Neuronal stem cell (in vitro differentiated cells): ENCODE data around the gene LIN7B.

Source experiments
- DNase-seq: peaks from one replicate; pipeline ENCODE4 v3.0.0-alpha.2; 2013; ENCODE audit warnings: low spot score
- H2AFZ ChIP-seq: one replicate; pipeline ENCODE4 v1.6.1; 2013; ENCODE audit warnings: mild to moderate bottlenecking, low read length, inconsistent platforms
- H2AK5ac ChIP-seq: 2 replicates; pipeline ENCODE4 v1.6.1; 2013; ENCODE audit warnings: low read depth, mild to moderate bottlenecking, inconsistent platforms, low read length, moderate library complexity, mixed read lengths
- H2BK120ac ChIP-seq: 2 replicates; pipeline ENCODE4 v1.6.1; 2013; ENCODE audit warnings: low read depth, mild to moderate bottlenecking, inconsistent platforms, low read length, moderate library complexity, mixed read lengths
- H2BK12ac ChIP-seq: one replicate; pipeline ENCODE4 v1.6.1; 2013; ENCODE audit warnings: low read length, inconsistent platforms
- H2BK15ac ChIP-seq: 2 replicates; pipeline ENCODE4 v1.6.1; 2013; ENCODE audit warnings: mild to moderate bottlenecking, low read length, inconsistent platforms, mixed read lengths
- H2BK5ac ChIP-seq: one replicate; pipeline ENCODE4 v1.6.1; 2013; ENCODE audit warnings: inconsistent platforms, mild to moderate bottlenecking, low read length, moderate library complexity
- H3K14ac ChIP-seq: one replicate; pipeline ENCODE4 v1.6.1; 2013; ENCODE audit warnings: low read length, inconsistent platforms
- H3K18ac ChIP-seq: 2 replicates; pipeline ENCODE4 v1.6.1; 2013; ENCODE audit warnings: low read length, inconsistent platforms
- H3K23ac ChIP-seq: 2 replicates; pipeline ENCODE4 v1.6.1; 2013; ENCODE audit warnings: low read depth, mild to moderate bottlenecking, mixed read lengths, low read length, inconsistent platforms; ENCODE audit not compliant: poor library complexity
- H3K27ac ChIP-seq: replicated peaks from 3 replicates; pipeline ENCODE4 v1.5.1; 2013; ENCODE audit warnings: low read length, inconsistent platforms
- H3K27me3 ChIP-seq, 3 experiments: 2 replicates each; pipeline ENCODE4 v1.6.1; 2013; ENCODE audit warnings: low read length in 3 of 3, mild to moderate bottlenecking in 2 of 3, inconsistent platforms in 1 of 3, low read depth in 1 of 3, mixed read lengths in 1 of 3, moderate library complexity in 1 of 3; ENCODE audit not compliant: control insufficient read depth in 3 of 3, insufficient read depth in 3 of 3
- H3K36me3 ChIP-seq, 2 donors: replicated peaks in 1 of 2; 2 replicates each; pipeline ENCODE4 v1.6.1; 2013; ENCODE audit warnings: low read length in 2 of 2; ENCODE audit not compliant: control insufficient read depth in 2 of 2, insufficient read depth in 2 of 2
- H3K4ac ChIP-seq: 2 replicates; pipeline ENCODE4 v1.6.1; 2013; ENCODE audit warnings: inconsistent platforms, mild to moderate bottlenecking, low read length, moderate library complexity
- H3K4me1 ChIP-seq, 2 donors: 1 replicate in 1 of 2; 2 replicates in 1 of 2; pipeline ENCODE4 v1.6.1; 2013; ENCODE audit warnings: low read length in 2 of 2, low read depth in 1 of 2; ENCODE audit not compliant: control insufficient read depth in 2 of 2, insufficient read depth in 1 of 2
- H3K4me2 ChIP-seq: one replicate; pipeline ENCODE4 v1.6.1; 2013; ENCODE audit warnings: mild to moderate bottlenecking, low read length, inconsistent platforms; ENCODE audit not compliant: insufficient read depth, poor library complexity, severe bottlenecking
- H3K4me3 ChIP-seq, 2 donors: 2 replicates each; pipeline ENCODE4 v1.5.1; 2013; ENCODE audit warnings: low read length in 2 of 2, mild to moderate bottlenecking in 2 of 2, inconsistent platforms in 1 of 2, moderate library complexity in 1 of 2
- H3K79me1 ChIP-seq: one replicate; pipeline ENCODE4 v1.6.1; 2013; ENCODE audit warnings: low read depth, mild to moderate bottlenecking, inconsistent platforms, low read length, moderate library complexity
- H3K9ac ChIP-seq: one replicate; pipeline ENCODE4 v1.6.1; 2013; ENCODE audit warnings: mild to moderate bottlenecking, low read depth, low read length, inconsistent platforms; ENCODE audit not compliant: poor library complexity
- H3K9me3 ChIP-seq, 2 donors: replicated peaks in 1 of 2; 2 replicates each; pipeline versions ENCODE3 to v1.6.1; 2013; ENCODE audit warnings: low read length in 2 of 2, mild to moderate bottlenecking in 2 of 2, inconsistent platforms in 1 of 2, low read depth in 1 of 2, mixed read lengths in 1 of 2, moderate library complexity in 1 of 2; ENCODE audit not compliant: control insufficient read depth in 2 of 2, insufficient read depth in 1 of 2
- H4K8ac ChIP-seq: one replicate; pipeline ENCODE4 v1.6.1; 2013; ENCODE audit warnings: low read depth, mild to moderate bottlenecking, inconsistent platforms, low read length, moderate library complexity
- H4K91ac ChIP-seq: one replicate; pipeline ENCODE4 v1.6.1; 2013; ENCODE audit warnings: low read length, low read depth, mild to moderate bottlenecking, inconsistent platforms; ENCODE audit not compliant: poor library complexity
- WGBS, 2 donors: extraction: QIAGEN DNeasy Blood & Tissue Kit; methylation state at CpG; one replicate each; pipeline ENCODE4 v1.1.7; 2013; ENCODE audit warnings: missing lambda C conversion rate in 2 of 2, mixed read lengths in 1 of 2; ENCODE audit not compliant: insufficient read length in 2 of 2, insufficient replicate concordance in 1 of 2; ENCODE audit errors: extremely low coverage in 2 of 2; 5-methylcytosine and 5-hydroxymethylcytosine counted together

Gene LIN7B

DNA sequence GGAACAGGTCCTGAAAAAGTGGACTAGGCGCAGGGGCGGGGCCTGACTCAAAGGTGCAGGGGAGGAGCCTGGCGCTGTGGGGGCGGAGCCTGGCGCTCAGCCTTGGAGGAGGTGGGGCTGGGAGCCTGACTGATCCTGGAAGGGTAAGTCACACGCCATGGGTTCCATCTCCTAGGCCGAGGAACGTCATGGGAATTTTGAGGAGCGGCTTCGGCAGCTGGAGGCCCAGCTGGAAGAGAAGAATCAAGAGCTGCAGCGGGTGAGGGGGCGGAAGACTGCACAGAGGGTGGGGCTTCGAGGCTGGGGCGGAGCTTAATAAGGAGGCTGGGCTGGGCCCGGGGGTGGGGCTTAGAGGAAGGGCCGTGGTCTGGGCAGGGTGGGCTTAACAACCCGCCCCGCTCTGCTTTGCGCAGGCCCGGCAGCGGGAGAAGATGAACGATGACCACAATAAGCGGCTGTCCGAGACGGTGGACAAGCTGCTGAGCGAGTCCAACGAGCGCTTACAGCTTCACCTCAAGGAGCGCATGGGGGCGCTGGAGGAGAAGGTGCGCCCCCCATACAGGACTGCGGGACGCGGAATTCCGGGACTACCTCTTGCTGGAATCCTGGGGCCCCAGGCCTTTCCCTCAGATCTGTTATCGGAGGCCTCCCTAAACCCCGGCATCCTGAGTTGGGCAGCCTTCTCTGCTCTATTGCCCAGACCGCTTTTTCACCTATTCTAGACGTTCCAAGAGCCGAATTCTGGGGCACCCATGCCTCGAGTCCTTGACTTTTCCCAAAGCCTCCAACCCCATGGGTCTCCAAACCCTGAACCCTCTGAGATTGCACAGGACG, 19.7 kb downstream of the LIN7B start:
- Histone ChIP-seq H3K79me1 (no peaks in the 10 kb centered on the region), H3K9ac (no peak overlapping the region), H2AFZ (no peak overlapping the region), H3K9me3 (peaks cover 0 to 2% of the 10 kb centered on the region in 2 donors), H3K4me1 (peaks cover 0 to 2% of the 10 kb centered on the region in 2 donors), H3K14ac (no peak overlapping the region), H2BK120ac (no peak overlapping the region), H4K91ac (no peak overlapping the region), H2AK5ac (peak overlapping the region; percentile 78), H2BK15ac (peak overlapping the region; percentile 41), H3K36me3 (peaks cover 0 to 19% of the 10 kb centered on the region in 2 donors), H2BK5ac (no peak overlapping the region), H2BK12ac (no peak overlapping the region), H3K4me3 (no peak overlapping the region), H3K18ac (peak overlapping the region; percentile 72), H3K23ac (no peak overlapping the region), H4K8ac (no peak overlapping the region), H3K27ac (no peak overlapping the region), H3K4ac (no peak overlapping the region), H3K4me2 (peak overlapping the region; percentile 39), H3K27me3 (no peaks in the 10 kb centered on the region)
- no peak for DNase-seq
- no CpG with 5 or more reads among the region's 42 CpGs for WGBS, 2 donors

DNA sequence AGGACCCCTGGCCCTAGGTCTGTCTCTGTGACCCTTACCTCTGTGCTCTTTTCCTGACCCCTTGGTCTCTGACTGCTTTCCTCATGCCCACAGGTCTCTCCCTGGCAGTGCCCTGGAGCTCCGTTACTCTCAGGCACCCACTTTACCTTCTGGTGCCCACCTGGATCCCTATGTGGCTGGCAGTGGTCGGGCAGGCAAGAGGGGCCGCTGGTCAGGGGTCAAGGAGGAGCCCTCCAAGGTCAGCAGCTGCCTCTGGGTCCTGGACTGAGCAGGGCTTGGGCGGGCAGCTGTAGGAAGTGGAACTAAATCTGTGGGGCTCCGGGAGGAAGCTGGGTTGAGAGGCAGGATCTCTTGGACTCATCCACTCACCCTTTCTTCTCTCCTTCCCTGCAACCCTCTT, 21.5 kb downstream of the LIN7B start:
- Histone ChIP-seq H2BK12ac (no peak overlapping the region), H3K79me1 (no peaks in the 10 kb centered on the region), H3K23ac (peak overlapping the region; percentile 34), H2BK120ac (no peak overlapping the region), H2BK5ac (no peak overlapping the region), H3K27ac (no peak overlapping the region), H3K4me3 (peak overlapping the region in 1 of 2 donors; percentile 45), H2AK5ac (no peak overlapping the region), H3K4ac (no peak overlapping the region), H3K36me3 (peaks cover 0 to 16% of the 10 kb centered on the region in 2 donors), H3K9ac (peak overlapping the region; percentile 38), H3K14ac (no peak overlapping the region), H3K4me2 (no peak overlapping the region), H2BK15ac (no peak overlapping the region), H3K18ac (peak overlapping the region; percentile 72), H4K8ac (no peak overlapping the region), H2AFZ (no peak overlapping the region), H3K27me3 (no peaks in the 10 kb centered on the region), H3K9me3 (peaks cover 0 to 2% of the 10 kb centered on the region in 2 donors), H3K4me1 (no peaks in the 10 kb centered on the region), H4K91ac (no peak overlapping the region)
- no CpG with 5 or more reads among the region's 5 CpGs for WGBS, 2 donors
- DNase-seq: no peak

DNA sequence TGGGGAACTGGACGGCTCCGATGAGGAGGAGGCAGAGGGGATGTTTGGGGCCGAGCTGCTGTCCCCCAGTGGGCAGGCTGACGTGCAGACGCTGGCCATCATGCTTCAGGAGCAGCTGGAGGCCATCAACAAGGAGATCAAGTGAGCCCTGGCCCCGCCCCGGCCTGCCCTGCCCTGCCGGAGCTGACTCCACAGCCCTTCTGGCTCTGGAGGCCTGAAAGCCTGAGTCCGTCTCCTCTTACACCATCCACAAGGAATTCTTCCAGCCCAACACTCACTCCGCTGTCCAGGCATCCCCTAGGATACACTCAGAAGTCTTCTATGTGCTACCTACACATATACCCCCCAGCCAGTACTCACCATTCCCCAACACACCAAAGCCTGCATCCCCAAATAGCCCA, 22.6 kb downstream of the LIN7B start:
- Histone ChIP-seq H3K27me3 (peaks cover 0 to under 1% (median 0%) of the 10 kb centered on the region in 3 experiments), H2BK120ac (no peak overlapping the region), H4K8ac (no peak overlapping the region), H3K27ac (no peak overlapping the region), H3K79me1 (no peaks in the 10 kb centered on the region), H3K4me3 (no peak overlapping the region), H3K9ac (peak overlapping the region; percentile 21), H3K36me3 (peaks cover 0 to 16% of the 10 kb centered on the region in 2 donors), H3K4ac (peak overlapping the region; percentile 53), H3K14ac (peak overlapping the region; percentile 71), H3K9me3 (peaks cover 0 to 2% of the 10 kb centered on the region in 2 donors), H2BK5ac (no peak overlapping the region), H2AK5ac (peak overlapping the region; percentile 75), H3K18ac (peak overlapping the region; percentile 38), H2AFZ (no peak overlapping the region), H3K4me1 (no peaks in the 10 kb centered on the region), H3K23ac (peak overlapping the region; percentile 85), H2BK15ac (peak overlapping the region; percentile 67), H3K4me2 (no peak overlapping the region), H4K91ac (no peak overlapping the region), H2BK12ac (no peak overlapping the region)
- no CpG with 5 or more reads among the region's 10 CpGs for WGBS, 2 donors
- DNase-seq: no peak

GRCh38 chr19:49140951-49141350, 26.8 kb downstream of the LIN7B start:
- no peak overlapping the region for H3K4me3 ChIP-seq
- no peak overlapping the region for H2BK15ac ChIP-seq
- peaks cover 5 to 8% of the 10 kb centered on the region in 2 donors for H3K4me1 ChIP-seq
- H2BK120ac ChIP-seq: no peak overlapping the region
- H4K91ac ChIP-seq: no peak overlapping the region
- H3K23ac ChIP-seq: no peak overlapping the region
- H2BK12ac ChIP-seq: no peak overlapping the region
- no peak overlapping the region for H2AFZ ChIP-seq
- no peak overlapping the region for H4K8ac ChIP-seq
- H2BK5ac ChIP-seq: no peak overlapping the region
- no peak overlapping the region for H3K9ac ChIP-seq
- no peak overlapping the region for H3K14ac ChIP-seq
- DNase-seq: no peak
- no peak overlapping the region for H3K27ac ChIP-seq
- H3K4ac ChIP-seq: no peak overlapping the region
- no peak overlapping the region for H3K18ac ChIP-seq
- peaks cover 0 to 1% of the 10 kb centered on the region in 2 donors for H3K36me3 ChIP-seq
- H3K9me3 ChIP-seq: no peaks in the 10 kb centered on the region
- no CpG with 5 or more reads among the region's 7 CpGs for WGBS, 2 donors
- no peak overlapping the region for H2AK5ac ChIP-seq
- no peaks in the 10 kb centered on the region for H3K79me1 ChIP-seq
- H3K27me3 ChIP-seq: peaks cover 0 to 1% (median 0%) of the 10 kb centered on the region in 3 experiments
- no peak overlapping the region for H3K4me2 ChIP-seq
